Measurements from ENCODE around the gene IGLON5.

Gene IGLON5

GRCh38 chr19:51339687-51340656, 28.5 kb downstream of the IGLON5 start:
- peak; percentile 85 for DNase-seq

- no peak for DNase-seq
Observed at GRCh38 chr19:51341066-51341465, 29.6 kb downstream of the IGLON5 start.

- no peak for DNase-seq
Observed at GRCh38 chr19:51341976-51342580, 30.6 kb downstream of the IGLON5 start, which contains the start of gene VSIG10L. Gene VSIG10L, minus strand, starts transcription at chr19:51342139. Its CDS starts 15 bp downstream, at chr19:51342124.

- DNase-seq, result no peak
Observed at GRCh38 chr19:51342631-51343569, 31.5 kb downstream of the IGLON5 start.

GRCh38 chr19:51345076-51345620, 33.7 kb downstream of the IGLON5 start:
- no peak for DNase-seq

- DNase-seq, result no peak
Observed at GRCh38 chr19:51346742-51347141, 35.3 kb downstream of the IGLON5 start.

GRCh38 chr19:51347209-51347928, 35.9 kb downstream of the IGLON5 start:
- DNase-seq, result no peak

- no peak for DNase-seq
Observed at GRCh38 chr19:51351266-51351990, 40.0 kb downstream of the IGLON5 start.

GRCh38 chr19:51352783-51353360, 41.4 kb downstream of the IGLON5 start:
- no peak for DNase-seq

GRCh38 chr19:51354103-51354741, 42.8 kb downstream of the IGLON5 start:
- DNase-seq, result peak; percentile 84

GRCh38 chr19:51354742-51355148, 43.3 kb downstream of the IGLON5 start:
- DNase-seq, result peak; percentile 89

GRCh38 chr19:51356159-51356801, 44.8 kb downstream of the IGLON5 start:
- DNase-seq, result no peak

GRCh38 chr19:51357952-51358351, 46.5 kb downstream of the IGLON5 start:
- DNase-seq, result no peak

- no peak for DNase-seq
Observed at GRCh38 chr19:51359294-51359693, 47.9 kb downstream of the IGLON5 start.

- DNase-seq, result no peak
Observed at GRCh38 chr19:51361239-51361638, 49.8 kb downstream of the IGLON5 start.

- DNase-seq, result no peak
Observed at GRCh38 chr19:51364200-51365106, 53.0 kb downstream of the IGLON5 start.

- peak; percentile 38 for DNase-seq
Observed at GRCh38 chr19:51365211-51365964, 53.9 kb downstream of the IGLON5 start.

- DNase-seq, result no peak
Observed at GRCh38 chr19:51365965-51366388, 54.5 kb downstream of the IGLON5 start, which contains the start of gene ETFB. Gene ETFB, minus strand, starts transcription at chr19:51366388. Its CDS starts 62 bp downstream, at chr19:51366326.
